Smooth muscle cell (in vitro differentiated cells): ENCODE data around the gene MYO1E. TPM values are rescaled to one million over a fixed set of nuclear protein-coding genes. Genes with fewer than 3 reads are reported as not detected.
"Not testable (repeated sequence)": the region's sequence is repeated elsewhere in the genome, so short reads cannot be mapped to it uniquely, and the experiment has no call there.

Source experiments
- DNase-seq: peaks from one replicate; lab custom pipeline; 2025; ENCODE audit not compliant: unreplicated experiment; lab: John Stamatoyannopoulos, UW
- H2AFZ ChIP-seq: fragments of 200-600 bp; sonication (generic); 2 replicates; pipeline ENCODE4 v1.6.0; 2016; ENCODE audit warnings: antibody characterized with exemption, low read depth, mild to moderate bottlenecking
- H3F3A ChIP-seq: fragments of 200-600 bp; sonication (generic); 2 replicates; pipeline ENCODE4 v1.6.0; 2017; ENCODE audit warnings: antibody characterized with exemption, low read depth
- H3K27ac ChIP-seq: fragments of 200-600 bp; sonication (generic); 2 replicates; pipeline ENCODE4 v1.5.1; 2016; ENCODE audit warnings: low read depth, mild to moderate bottlenecking
- H3K27me3 ChIP-seq: fragments of 200-600 bp; sonication (generic); 2 replicates; pipeline ENCODE4 v1.6.1; 2016; ENCODE audit warnings: low read depth, mild to moderate bottlenecking
- H3K36me3 ChIP-seq: fragments of 200-600 bp; sonication (generic); 2 replicates; pipeline ENCODE4 v1.5.1; 2016; ENCODE audit warnings: low read depth
- H3K4me1 ChIP-seq: fragments of 200-600 bp; sonication (generic); 2 replicates; pipeline ENCODE4 v1.5.1; 2016; ENCODE audit warnings: low read depth
- H3K4me2 ChIP-seq: fragments of 200-600 bp; sonication (generic); 2 replicates; pipeline ENCODE4 v1.6.0; 2016; ENCODE audit warnings: mild to moderate bottlenecking
- H3K4me3 ChIP-seq: fragments of 200-600 bp; sonication (generic); 2 replicates; pipeline ENCODE4 v1.5.1; 2016; ENCODE audit warnings: mild to moderate bottlenecking
- H3K79me2 ChIP-seq: fragments of 200-600 bp; sonication (generic); 2 replicates; pipeline ENCODE4 v1.6.0; 2016; ENCODE audit warnings: low read depth, mild to moderate bottlenecking
- H3K9ac ChIP-seq: fragments of 200-600 bp; sonication (generic); 2 replicates; pipeline ENCODE4 v1.6.0; 2016; ENCODE audit warnings: low read depth
- H3K9me3 ChIP-seq: fragments of 200-600 bp; sonication (generic); replicated peaks from 2 replicates; pipeline ENCODE4 v1.5.1; 2016; ENCODE audit warnings: low read depth
- H4K20me1 ChIP-seq: fragments of 200-600 bp; sonication (generic); 2 replicates; pipeline ENCODE4 v1.6.0; 2016; ENCODE audit warnings: low read depth
- CTCF ChIP-seq: fragments of 200-600 bp; sonication (generic); IDR thresholded peaks from 2 replicates; pipeline ENCODE4 v1.5.1; 2017; ENCODE audit warnings: borderline replicate concordance, mild to moderate bottlenecking, antibody characterized with exemption; ENCODE audit not compliant: insufficient read depth, poor library complexity, severe bottlenecking
- WGBS: methylation state at CpG from one replicate; pipeline ENCODE4 v1.1.7; 2016; ENCODE audit warnings: low lambda C conversion rate; 5-methylcytosine and 5-hydroxymethylcytosine counted together
- polyA plus RNA-seq: library from polyadenylated mRNA; unstranded; fragments of >200 nt; fragmentation: Nextera tagmentation; extraction: Ambion mirVana; gene quantifications from 2 replicates; pipeline ENCODE4 v1.2.1, GENCODE V29; 2016
- total RNA-seq: library from RNA; depleted of rRNA; stranded (reverse); fragments of >200 nt; gene quantifications from 2 replicates; pipeline ENCODE4 v1.2.3, GENCODE V29; 2014

The MYO1E gene
- total and polyA plus RNA-seq, 2 experiments from 2014 or later: 50.0 to 54.5 TPM

- no peaks in the 10 kb centered on the region for H3K79me2 ChIP-seq
- 71% methylated on average over 3 of the region's 3 CpGs for WGBS
- H4K20me1 ChIP-seq: no peaks in the 10 kb centered on the region
- no peak overlapping the region for H3K4me3 ChIP-seq
- no peak overlapping the region for H2AFZ ChIP-seq
- H3K4me2 ChIP-seq: peak overlapping the region; percentile 11
- H3K9ac ChIP-seq: no peak overlapping the region
- no peaks in the 10 kb centered on the region for H3K9me3 ChIP-seq
- TF ChIP-seq CTCF: no peak
- H3K4me1 ChIP-seq: peaks cover 19% of the 10 kb centered on the region
- H3F3A ChIP-seq: peaks cover 18% of the 10 kb centered on the region
- no peaks in the 10 kb centered on the region for H3K27me3 ChIP-seq
- no peak for DNase-seq
- no peaks in the 10 kb centered on the region for H3K36me3 ChIP-seq
- peak overlapping the region; percentile 46 for H3K27ac ChIP-seq
Observed at GRCh38 chr15:59165726-59166125, 206.9 kb downstream of the MYO1E start.

DNA sequence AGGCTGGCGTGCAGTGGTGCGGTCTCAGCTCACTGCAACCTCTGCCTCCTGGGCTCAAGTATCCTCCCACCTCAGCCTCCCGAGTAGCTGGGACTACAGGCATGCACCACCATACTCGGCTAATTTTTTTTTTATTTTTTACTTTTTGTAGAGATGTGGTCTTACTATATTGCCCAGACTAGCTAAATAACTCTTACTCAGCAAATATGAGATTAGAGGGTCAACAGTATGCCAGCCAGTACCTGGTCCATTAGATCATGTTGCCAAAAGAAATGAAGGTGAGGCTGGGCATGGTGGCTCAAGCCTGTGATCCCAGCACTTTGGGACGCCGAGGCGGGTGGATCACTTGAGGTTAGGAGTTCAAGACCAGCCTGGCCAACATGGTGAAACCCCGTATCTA, 210.6 kb downstream of the MYO1E start:
- not testable (repeated sequence) for H3K9me3 ChIP-seq, H3K79me2 ChIP-seq, H3F3A ChIP-seq, H2AFZ ChIP-seq, DNase-seq, H3K9ac ChIP-seq, H3K4me3 ChIP-seq, H3K4me1 ChIP-seq, H3K27me3 ChIP-seq, H3K36me3 ChIP-seq, H3K4me2 ChIP-seq, H3K27ac ChIP-seq, H4K20me1 ChIP-seq
- WGBS: 97% methylated on average over 8 of the region's 8 CpGs

DNA sequence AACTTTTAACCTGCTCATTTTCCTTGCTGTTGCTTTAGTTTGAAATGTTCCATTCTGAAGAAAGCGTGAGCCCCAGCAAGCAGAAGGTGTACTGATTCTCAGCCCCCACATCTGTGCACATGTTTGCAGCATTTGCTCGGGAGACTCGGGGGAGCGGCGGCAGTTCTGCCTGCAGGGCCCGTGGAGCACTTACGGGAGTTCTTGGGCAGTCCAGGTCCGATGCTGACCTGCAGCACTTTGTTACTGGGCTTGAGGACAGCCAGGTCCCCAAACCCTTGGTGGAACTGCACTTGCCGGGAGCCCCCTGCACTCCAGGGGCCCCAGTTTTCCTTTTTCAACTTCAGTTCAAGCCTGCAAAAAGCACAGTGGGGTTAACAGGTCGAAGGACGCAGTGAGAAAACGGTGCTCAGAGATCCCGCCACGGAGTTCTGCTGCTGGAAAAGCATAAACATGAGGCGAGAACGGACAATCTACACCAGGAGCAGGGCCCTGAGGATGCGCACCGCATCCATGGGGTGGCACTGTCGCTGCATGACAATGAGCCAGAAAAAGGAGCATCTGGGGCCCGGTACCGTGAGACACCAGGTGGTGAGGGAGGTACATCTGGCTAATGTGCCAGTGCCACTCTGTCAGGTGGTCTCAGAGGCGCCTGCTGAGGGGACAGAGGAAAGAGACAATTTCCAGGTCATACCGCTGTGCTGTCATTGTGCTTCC, 211.6 kb downstream of the MYO1E start:
- Histone ChIP-seq H3K4me2 (no peak overlapping the region), H3K27ac (no peak overlapping the region), H4K20me1 (no peaks in the 10 kb centered on the region), H3K36me3 (peaks cover 5% of the 10 kb centered on the region), H3K4me1 (peaks cover 4% of the 10 kb centered on the region), H3K27me3 (no peaks in the 10 kb centered on the region), H3K4me3 (no peak overlapping the region), H3K9ac (no peak overlapping the region), H2AFZ (no peak overlapping the region), H3F3A (no peaks in the 10 kb centered on the region), H3K79me2 (no peaks in the 10 kb centered on the region), H3K9me3 (no peaks in the 10 kb centered on the region)
- WGBS: 83% methylated on average over 23 of the region's 23 CpGs
- no peak for DNase-seq
- TF ChIP-seq CTCF: peak; percentile 45

GRCh38 chr15:59159210-59159609, 213.5 kb downstream of the MYO1E start:
- H3K9ac ChIP-seq: no peak overlapping the region
- no peak overlapping the region for H3K4me2 ChIP-seq
- H3K36me3 ChIP-seq: peaks cover 13% of the 10 kb centered on the region
- no peaks in the 10 kb centered on the region for H4K20me1 ChIP-seq
- no peak overlapping the region for H3K27ac ChIP-seq
- 96% methylated on average over 9 of the region's 9 CpGs for WGBS
- H3K27me3 ChIP-seq: no peaks in the 10 kb centered on the region
- no peaks in the 10 kb centered on the region for H3K4me1 ChIP-seq
- DNase-seq: no peak
- H3K79me2 ChIP-seq: no peaks in the 10 kb centered on the region
- H3K4me3 ChIP-seq: no peak overlapping the region
- H2AFZ ChIP-seq: no peak overlapping the region
- H3F3A ChIP-seq: no peaks in the 10 kb centered on the region
- no peaks in the 10 kb centered on the region for H3K9me3 ChIP-seq
- TF ChIP-seq CTCF: no peak
